ENCODE results near the gene KIF16B. TPM values are rescaled to one million over a fixed set of nuclear protein-coding genes. Genes with fewer than 3 reads are reported as not detected.

Gene KIF16B
- total RNA-seq, 2 experiments from 2014 or later = 7.7 to 7.9 TPM

- H3K27ac Mint-ChIP-seq = no peak overlapping the region
- ChIA-PET CTCF (no interaction called here), POLR2A (no interaction called here)
- H3K9me3 Mint-ChIP-seq = no peaks in the 10 kb centered on the region
- peaks cover 2% of the 10 kb centered on the region for H3K4me1 Mint-ChIP-seq (ENCODE audit: low read depth)
- H3K4me3 Mint-ChIP-seq = no peak overlapping the region
- no peaks in the 10 kb centered on the region for H3K36me3 Mint-ChIP-seq
- intact Hi-C loops (cut with micrococcal nuclease) = loop anchor here (5.0 kb wide), 2 partner anchors 283 to 772 kb away; no protein-coding TSS in a partner anchor
- DNase-seq = no peak
- H3K27me3 Mint-ChIP-seq = no peaks in the 10 kb centered on the region
Observed at GRCh38 chr20:16479666-16480065, 93.6 kb downstream of the KIF16B start.

GRCh38 chr20:16477632-16478031, 95.6 kb downstream of the KIF16B start:
- POLR2A ChIA-PET = no interaction called here
- Mint-ChIP-seq H3K9me3 (no peaks in the 10 kb centered on the region), H3K4me3 (no peak overlapping the region), H3K4me1 (ENCODE audit: low read depth) (peaks cover 2% of the 10 kb centered on the region), H3K27ac (no peak overlapping the region), H3K27me3 (no peaks in the 10 kb centered on the region), H3K36me3 (peaks cover under 1% of the 10 kb centered on the region)
- CTCF ChIA-PET = no interaction called here
- no peak for DNase-seq
- intact Hi-C loops (cut with micrococcal nuclease) = loop anchor here (5.0 kb wide), 2 partner anchors 285 to 770 kb away; no protein-coding TSS in a partner anchor

- Mint-ChIP-seq H3K4me3 (no peak overlapping the region), H3K36me3 (peaks cover 2% of the 10 kb centered on the region), H3K27me3 (no peaks in the 10 kb centered on the region), H3K9me3 (no peaks in the 10 kb centered on the region), H3K4me1 (ENCODE audit: low read depth) (peaks cover 4% of the 10 kb centered on the region), H3K27ac (no peak overlapping the region)
- intact Hi-C loops (cut with micrococcal nuclease) = loop anchor here (5.0 kb wide), 2 partner anchors 286 to 769 kb away; no protein-coding TSS in a partner anchor
- ChIA-PET CTCF (interaction anchor here (0.6 to 1.5 kb wide), 20 partner anchors 8 to 767 kb away, joined by 3 to 7 read pairs (median 3); no protein-coding TSS in a partner anchor), POLR2A (no interaction called here)
- DNase-seq = no peak
Observed at GRCh38 chr20:16476032-16476431, 97.2 kb downstream of the KIF16B start.

- no peaks in the 10 kb centered on the region for H3K27me3 Mint-ChIP-seq
- DNase-seq = no peak
- ChIA-PET POLR2A (no interaction called here), CTCF (interaction anchor here (0.7 to 1.5 kb wide), 19 partner anchors 9 to 767 kb away, joined by 3 to 7 read pairs (median 3); no protein-coding TSS in a partner anchor)
- H3K36me3 Mint-ChIP-seq = peaks cover 4% of the 10 kb centered on the region
- no peaks in the 10 kb centered on the region for H3K9me3 Mint-ChIP-seq
- intact Hi-C loops (cut with micrococcal nuclease) = loop anchor here (5.0 kb wide), 2 partner anchors 287 to 768 kb away; no protein-coding TSS in a partner anchor
- no peak overlapping the region for H3K4me3 Mint-ChIP-seq
- H3K27ac Mint-ChIP-seq = no peak overlapping the region
- peaks cover 4% of the 10 kb centered on the region for H3K4me1 Mint-ChIP-seq (ENCODE audit: low read depth)
Observed at GRCh38 chr20:16475225-16475624, 98.0 kb downstream of the KIF16B start.

- no peak overlapping the region for H3K27ac Mint-ChIP-seq
- CTCF ChIA-PET = interaction anchor here (0.7 kb wide), 1 partner anchor 13 kb away, joined by 3 read pairs; no protein-coding TSS in a partner anchor
- no peak for DNase-seq
- H3K4me3 Mint-ChIP-seq = no peak overlapping the region
- intact Hi-C loops (cut with micrococcal nuclease) = loop anchor here (5.0 kb wide), 1 partner anchor 462 kb away; no protein-coding TSS in a partner anchor
- no peaks in the 10 kb centered on the region for H3K27me3 Mint-ChIP-seq
- peaks cover 4% of the 10 kb centered on the region for H3K4me1 Mint-ChIP-seq (ENCODE audit: low read depth)
- no peaks in the 10 kb centered on the region for H3K9me3 Mint-ChIP-seq
- POLR2A ChIA-PET = no interaction called here
- peaks cover 4% of the 10 kb centered on the region for H3K36me3 Mint-ChIP-seq
Observed at GRCh38 chr20:16474363-16474762, 98.9 kb downstream of the KIF16B start.

DNA sequence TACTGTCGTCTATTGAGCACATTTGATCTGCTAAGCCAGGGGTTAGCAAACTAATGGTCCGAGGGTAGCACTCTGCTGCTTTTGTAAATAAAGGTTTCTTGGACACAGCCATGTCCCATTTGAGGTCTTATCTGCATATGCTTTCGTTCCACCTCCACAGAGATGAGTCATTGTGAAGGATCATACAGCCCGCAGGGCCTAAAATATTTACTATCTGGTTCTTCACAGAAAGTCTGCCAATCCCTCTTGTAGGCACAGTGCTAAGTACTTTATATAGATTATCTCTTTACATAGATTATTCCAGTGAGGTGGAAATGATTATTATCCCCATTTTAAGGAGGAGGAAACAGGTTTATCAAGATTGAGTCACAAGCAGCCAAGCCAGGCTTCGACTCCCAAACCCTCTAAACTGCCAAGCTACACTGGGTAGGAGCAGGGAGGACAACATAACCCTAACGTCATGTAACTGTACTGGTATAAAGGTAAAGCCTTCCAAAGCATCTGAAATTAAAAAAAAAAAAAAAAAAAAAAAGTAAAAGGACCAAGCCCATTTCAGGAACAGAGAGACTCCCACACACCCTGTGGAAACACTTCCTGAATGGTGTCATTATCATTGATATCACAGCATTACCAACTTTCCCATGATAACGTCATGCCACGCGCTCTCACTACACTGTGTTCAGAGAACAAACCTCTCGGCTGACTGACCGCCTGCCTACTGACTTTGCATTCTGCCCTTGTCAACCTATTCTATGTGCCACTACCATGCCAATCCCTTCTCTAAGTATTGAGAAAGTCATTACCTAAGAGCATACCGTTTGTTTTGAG, 101.0 kb downstream of the KIF16B start:
- H3K9me3 Mint-ChIP-seq = no peaks in the 10 kb centered on the region
- H3K4me3 Mint-ChIP-seq = no peak overlapping the region

DNA sequence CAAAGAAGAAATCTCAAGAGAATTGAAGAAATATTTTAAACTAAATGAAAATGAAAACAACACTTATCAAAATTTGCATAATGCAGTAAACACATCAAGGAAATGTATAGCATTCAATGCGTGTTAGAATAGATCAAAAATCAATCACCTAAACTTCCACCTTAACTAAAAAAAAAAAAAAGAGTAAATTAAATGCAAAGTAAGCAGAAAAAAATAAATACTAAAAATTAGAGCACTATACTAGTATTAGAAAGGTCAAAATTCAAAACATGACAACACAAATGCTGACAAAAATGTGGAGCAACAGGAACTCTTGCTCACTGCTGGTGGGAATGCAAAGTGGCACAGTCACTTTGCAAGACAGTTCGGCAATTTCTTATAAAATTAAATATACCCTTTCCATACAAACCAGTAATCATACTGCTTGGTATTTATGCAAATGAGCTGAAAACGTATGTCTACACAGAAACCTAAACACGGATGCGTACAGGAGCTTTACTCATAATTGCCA, 103.8 kb downstream of the KIF16B start:
- H3K27me3 Mint-ChIP-seq = no peaks in the 10 kb centered on the region
- no peak for DNase-seq
- no peaks in the 10 kb centered on the region for H3K9me3 Mint-ChIP-seq
- H3K4me3 Mint-ChIP-seq = no peak overlapping the region
- H3K36me3 Mint-ChIP-seq = peaks cover 11% of the 10 kb centered on the region
- H3K27ac Mint-ChIP-seq = no peak overlapping the region
- ChIA-PET POLR2A (no interaction called here), CTCF (no interaction called here)
- intact Hi-C loops (cut with micrococcal nuclease) = no loop called here
- H3K4me1 Mint-ChIP-seq (ENCODE audit: low read depth) = peaks cover 2% of the 10 kb centered on the region

More for the DNA sequence above, 101.0 kb downstream of the KIF16B start:
- H3K4me1 Mint-ChIP-seq (ENCODE audit: low read depth) = peaks cover 2% of the 10 kb centered on the region
- H3K27ac Mint-ChIP-seq = no peak overlapping the region
- peaks cover 6% of the 10 kb centered on the region for H3K36me3 Mint-ChIP-seq
- DNase-seq = no peak
- intact Hi-C loops (cut with micrococcal nuclease) = loop anchor here (5.0 kb wide), 1 partner anchor 460 kb away; no protein-coding TSS in a partner anchor
- CTCF ChIA-PET = no interaction called here
- no peaks in the 10 kb centered on the region for H3K27me3 Mint-ChIP-seq
- POLR2A ChIA-PET = no interaction called here

- Mint-ChIP-seq H3K27me3 (no peaks in the 10 kb centered on the region), H3K9me3 (no peaks in the 10 kb centered on the region), H3K4me1 (ENCODE audit: low read depth) (no peaks in the 10 kb centered on the region)
Observed at GRCh38 chr20:16462711-16463110, 110.5 kb downstream of the KIF16B start.

GRCh38 chr20:16459019-16459700, 114.1 kb downstream of the KIF16B start:
- CTCF ChIA-PET = no interaction called here
- Mint-ChIP-seq H3K27ac (no peak overlapping the region), H3K4me1 (ENCODE audit: low read depth) (no peaks in the 10 kb centered on the region), H3K36me3 (no peaks in the 10 kb centered on the region), H3K27me3 (no peaks in the 10 kb centered on the region), H3K9me3 (no peaks in the 10 kb centered on the region), H3K4me3 (no peak overlapping the region)
- intact Hi-C loops (cut with micrococcal nuclease) = no loop called here
- POLR2A ChIA-PET = no interaction called here
- no peak for DNase-seq

More at GRCh38 chr20:16462711-16463110, 110.5 kb downstream of the KIF16B start:
- intact Hi-C loops (cut with micrococcal nuclease) = no loop called here
- no peak for DNase-seq
- POLR2A ChIA-PET = no interaction called here
- H3K27ac Mint-ChIP-seq = no peak overlapping the region
- H3K36me3 Mint-ChIP-seq = peaks cover 5% of the 10 kb centered on the region
- no peak overlapping the region for H3K4me3 Mint-ChIP-seq
- CTCF ChIA-PET = no interaction called here

DNA sequence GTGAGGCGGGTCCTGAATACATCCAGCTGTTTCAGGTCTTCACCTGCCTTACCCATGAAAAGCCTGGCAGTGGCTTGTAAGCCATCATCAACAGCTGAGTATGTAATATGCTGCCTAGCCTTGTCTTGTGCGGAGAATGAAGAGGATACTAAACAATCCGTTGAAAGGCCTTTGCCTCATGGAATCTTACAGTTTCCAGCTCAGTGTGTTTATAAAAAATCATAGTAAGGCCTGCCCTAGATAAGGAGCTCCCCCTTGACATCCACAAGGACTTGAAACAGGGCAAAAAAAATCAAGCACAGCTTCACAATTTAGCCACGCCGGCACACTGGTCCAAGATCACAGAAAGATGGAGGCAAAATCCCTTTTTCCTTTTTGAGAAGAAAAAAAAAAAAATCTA, 115.7 kb downstream of the KIF16B start:
- Mint-ChIP-seq H3K9me3 (no peaks in the 10 kb centered on the region), H3K4me1 (ENCODE audit: low read depth) (no peaks in the 10 kb centered on the region), H3K27me3 (no peaks in the 10 kb centered on the region), H3K27ac (no peak overlapping the region), H3K4me3 (no peak overlapping the region), H3K36me3 (no peaks in the 10 kb centered on the region)
- CTCF ChIA-PET = no interaction called here
- intact Hi-C loops (cut with micrococcal nuclease) = no loop called here
- POLR2A ChIA-PET = no interaction called here
- no peak for DNase-seq

DNA sequence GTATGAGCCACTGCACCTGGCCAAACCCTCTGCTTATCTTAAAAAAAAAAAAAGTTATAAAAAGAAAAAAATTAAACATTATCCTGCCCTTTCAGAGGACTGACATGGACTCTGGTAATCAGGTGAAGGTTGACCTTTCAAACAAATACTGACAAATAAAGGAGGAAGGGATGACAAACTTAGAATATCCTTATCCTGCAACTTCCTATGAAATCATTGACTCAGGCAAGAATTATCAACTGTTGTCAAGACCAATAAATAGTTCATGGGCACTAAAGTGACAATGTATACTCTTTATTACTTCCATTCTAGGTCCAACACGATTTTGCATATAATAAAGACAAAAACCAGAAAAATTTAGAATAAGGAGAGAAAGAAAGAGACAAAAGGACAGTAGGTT, 117.9 kb downstream of the KIF16B start:
- Mint-ChIP-seq H3K27me3 (no peaks in the 10 kb centered on the region), H3K36me3 (peaks cover 9% of the 10 kb centered on the region), H3K4me1 (ENCODE audit: low read depth) (no peaks in the 10 kb centered on the region), H3K4me3 (no peak overlapping the region), H3K9me3 (no peaks in the 10 kb centered on the region), H3K27ac (no peak overlapping the region)
- POLR2A ChIA-PET = no interaction called here
- intact Hi-C loops (cut with micrococcal nuclease) = no loop called here
- DNase-seq = no peak
- CTCF ChIA-PET = no interaction called here

GRCh38 chr20:16451982-16452381, 121.3 kb downstream of the KIF16B start:
- H3K27me3 Mint-ChIP-seq = no peaks in the 10 kb centered on the region
- H3K9me3 Mint-ChIP-seq = no peaks in the 10 kb centered on the region
- no peak for DNase-seq
- ChIA-PET POLR2A (no interaction called here), CTCF (no interaction called here)
- H3K4me1 Mint-ChIP-seq (ENCODE audit: low read depth) = no peaks in the 10 kb centered on the region
- H3K27ac Mint-ChIP-seq = no peak overlapping the region
- H3K4me3 Mint-ChIP-seq = no peak overlapping the region
- H3K36me3 Mint-ChIP-seq = peaks cover 14% of the 10 kb centered on the region
- intact Hi-C loops (cut with micrococcal nuclease) = no loop called here

Data from activated CD4-positive, alpha-beta memory T cell treated with anti-CD3 and anti-CD28 coated beads for 36 hours (primary cell).